ENCODE measurements around the gene FAM20B. TPM values are rescaled to one million over a fixed set of nuclear protein-coding genes. Genes with fewer than 3 reads are reported as not detected.
"Not testable (repeated sequence)": the region's sequence is repeated elsewhere in the genome, so short reads cannot be mapped to it uniquely, and the experiment has no call there.

FAM20B gene, protein sequence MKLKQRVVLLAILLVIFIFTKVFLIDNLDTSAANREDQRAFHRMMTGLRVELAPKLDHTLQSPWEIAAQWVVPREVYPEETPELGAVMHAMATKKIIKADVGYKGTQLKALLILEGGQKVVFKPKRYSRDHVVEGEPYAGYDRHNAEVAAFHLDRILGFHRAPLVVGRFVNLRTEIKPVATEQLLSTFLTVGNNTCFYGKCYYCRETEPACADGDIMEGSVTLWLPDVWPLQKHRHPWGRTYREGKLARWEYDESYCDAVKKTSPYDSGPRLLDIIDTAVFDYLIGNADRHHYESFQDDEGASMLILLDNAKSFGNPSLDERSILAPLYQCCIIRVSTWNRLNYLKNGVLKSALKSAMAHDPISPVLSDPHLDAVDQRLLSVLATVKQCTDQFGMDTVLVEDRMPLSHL
- 31.6 and 39.0 TPM in 2 replicates for total RNA-seq
- long read RNA-seq, full-length matches to known transcripts: 1 of 6 reads
- long read RNA-seq, partial matches to known transcripts: 0 of 6 reads
- long read RNA-seq, other reads (novel, unspliced or antisense): 5 of 6 reads

DNA sequence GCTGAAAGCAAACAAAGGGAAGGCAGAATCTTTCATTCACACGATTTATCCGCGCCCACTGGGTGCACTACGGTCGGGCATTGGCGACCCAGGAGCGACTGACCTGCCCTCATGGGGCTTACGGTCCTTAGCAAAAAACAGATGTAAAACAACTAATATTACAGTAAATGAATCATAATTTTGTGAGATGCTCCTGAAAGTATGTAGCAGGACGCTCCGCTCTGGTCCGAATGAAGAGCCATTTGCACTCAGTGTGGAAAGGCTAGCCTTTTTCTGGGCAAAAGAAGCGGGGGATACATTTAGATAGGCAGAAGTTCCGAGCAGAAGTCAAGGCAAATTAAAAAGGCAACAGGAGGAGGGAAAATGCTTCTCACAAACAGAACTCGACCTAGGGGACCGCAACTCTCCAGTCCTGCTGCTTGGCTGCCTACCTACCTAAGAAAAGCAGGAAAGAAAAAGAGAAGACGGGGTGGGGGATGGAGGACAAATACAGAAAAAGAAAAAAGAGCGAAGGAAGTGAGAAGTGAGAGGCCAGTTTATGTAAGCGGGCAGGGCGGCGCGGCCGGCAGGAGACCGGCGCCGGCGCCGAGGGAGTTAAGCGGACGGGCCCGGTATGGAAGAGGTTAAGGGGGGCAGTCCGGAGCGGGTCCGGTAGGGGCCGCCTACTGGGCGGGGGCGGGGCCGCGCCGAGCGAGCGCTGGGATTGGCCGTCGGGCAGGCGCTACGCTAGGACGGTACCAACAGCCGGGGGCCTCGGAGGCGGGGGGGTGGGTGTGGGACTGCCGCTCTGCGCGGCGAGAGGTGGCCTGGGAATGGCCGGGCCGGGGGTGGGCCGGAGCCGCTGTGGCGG, at the start of gene FAM20B:
Gene FAM20B, plus strand, starts transcription at position 770 of the 850 bp plus-strand sequence. CDS start 17,954 bp downstream, outside the sequence.
- Mint-ChIP-seq H3K9me3 (ENCODE audit: unreplicated experiment) (no peaks in the 10 kb centered on the region), H3K27ac (ENCODE audit: unreplicated experiment) (peak within 1 kb of the TSS; percentile 80), H3K36me3 (ENCODE audit: unreplicated experiment) (no peaks in the 10 kb centered on the region), H3K4me1 (ENCODE audit: unreplicated experiment) (peaks cover 22% of the 10 kb centered on the region), H3K27me3 (ENCODE audit: unreplicated experiment) (no peaks in the 10 kb centered on the region), H3K4me3 (ENCODE audit: unreplicated experiment) (peak within 1 kb of the TSS; percentile 89)
- TF ChIP-seq, protein P1, sequence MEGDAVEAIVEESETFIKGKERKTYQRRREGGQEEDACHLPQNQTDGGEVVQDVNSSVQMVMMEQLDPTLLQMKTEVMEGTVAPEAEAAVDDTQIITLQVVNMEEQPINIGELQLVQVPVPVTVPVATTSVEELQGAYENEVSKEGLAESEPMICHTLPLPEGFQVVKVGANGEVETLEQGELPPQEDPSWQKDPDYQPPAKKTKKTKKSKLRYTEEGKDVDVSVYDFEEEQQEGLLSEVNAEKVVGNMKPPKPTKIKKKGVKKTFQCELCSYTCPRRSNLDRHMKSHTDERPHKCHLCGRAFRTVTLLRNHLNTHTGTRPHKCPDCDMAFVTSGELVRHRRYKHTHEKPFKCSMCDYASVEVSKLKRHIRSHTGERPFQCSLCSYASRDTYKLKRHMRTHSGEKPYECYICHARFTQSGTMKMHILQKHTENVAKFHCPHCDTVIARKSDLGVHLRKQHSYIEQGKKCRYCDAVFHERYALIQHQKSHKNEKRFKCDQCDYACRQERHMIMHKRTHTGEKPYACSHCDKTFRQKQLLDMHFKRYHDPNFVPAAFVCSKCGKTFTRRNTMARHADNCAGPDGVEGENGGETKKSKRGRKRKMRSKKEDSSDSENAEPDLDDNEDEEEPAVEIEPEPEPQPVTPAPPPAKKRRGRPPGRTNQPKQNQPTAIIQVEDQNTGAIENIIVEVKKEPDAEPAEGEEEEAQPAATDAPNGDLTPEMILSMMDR (IDR thresholded peaks at IDR 0.05): no peak
- peak; percentile 97 for DNase-seq (ENCODE audit: extremely low spot score, unreplicated experiment)

DNA sequence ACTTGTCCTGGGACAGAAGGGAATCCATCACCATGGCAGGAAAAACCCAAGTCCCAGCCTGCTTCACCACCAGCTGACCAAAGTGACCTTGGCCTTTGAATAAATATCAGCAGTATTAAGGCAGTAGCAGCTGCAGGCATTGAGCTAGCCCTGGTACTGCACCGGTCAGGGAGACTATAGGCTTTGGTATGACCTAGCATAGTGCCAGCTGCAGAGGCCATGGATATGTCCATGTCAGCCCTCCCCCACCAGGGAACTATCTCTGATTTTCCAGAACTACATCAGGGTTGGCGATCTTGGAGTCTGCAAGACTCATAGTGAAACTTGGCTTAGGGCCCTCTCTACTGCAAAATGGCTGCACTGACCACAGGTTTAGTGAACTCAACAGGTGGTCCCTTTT, 49.2 kb upstream of the FAM20B start:
- H3K27ac Mint-ChIP-seq (ENCODE audit: unreplicated experiment): no peak overlapping the region
- peak; percentile 44 for DNase-seq (ENCODE audit: extremely low spot score, unreplicated experiment)
- TF ChIP-seq, protein P1 (IDR thresholded peaks at IDR 0.05): no peak
- peaks cover 16% of the 10 kb centered on the region for H3K4me1 Mint-ChIP-seq (ENCODE audit: unreplicated experiment)
- H3K36me3 Mint-ChIP-seq (ENCODE audit: unreplicated experiment): peaks cover 5% of the 10 kb centered on the region
- no peak overlapping the region for H3K4me3 Mint-ChIP-seq (ENCODE audit: unreplicated experiment)
- no peaks in the 10 kb centered on the region for H3K27me3 Mint-ChIP-seq (ENCODE audit: unreplicated experiment)
- H3K9me3 Mint-ChIP-seq (ENCODE audit: unreplicated experiment): peaks cover 34% of the 10 kb centered on the region

DNA sequence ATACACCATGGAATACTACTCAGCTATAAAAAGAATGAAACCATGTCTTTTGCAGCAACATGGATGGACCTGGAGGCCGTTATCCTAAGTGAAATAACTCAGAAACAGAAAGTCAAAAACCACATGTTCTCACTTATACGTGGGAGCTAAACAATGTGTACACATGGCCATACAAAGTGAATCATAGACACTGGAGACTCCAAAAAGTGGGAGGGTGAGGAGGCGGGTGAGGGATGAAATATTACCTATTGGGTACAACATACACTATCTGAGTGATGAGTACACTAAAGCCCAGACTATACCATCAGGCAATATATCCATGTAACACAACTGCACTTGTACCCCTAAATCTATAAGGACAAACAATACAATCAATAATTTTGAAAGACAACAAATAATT, 39.5 kb upstream of the FAM20B start:
- H3K36me3 Mint-ChIP-seq (ENCODE audit: unreplicated experiment): no peaks in the 10 kb centered on the region

DNA sequence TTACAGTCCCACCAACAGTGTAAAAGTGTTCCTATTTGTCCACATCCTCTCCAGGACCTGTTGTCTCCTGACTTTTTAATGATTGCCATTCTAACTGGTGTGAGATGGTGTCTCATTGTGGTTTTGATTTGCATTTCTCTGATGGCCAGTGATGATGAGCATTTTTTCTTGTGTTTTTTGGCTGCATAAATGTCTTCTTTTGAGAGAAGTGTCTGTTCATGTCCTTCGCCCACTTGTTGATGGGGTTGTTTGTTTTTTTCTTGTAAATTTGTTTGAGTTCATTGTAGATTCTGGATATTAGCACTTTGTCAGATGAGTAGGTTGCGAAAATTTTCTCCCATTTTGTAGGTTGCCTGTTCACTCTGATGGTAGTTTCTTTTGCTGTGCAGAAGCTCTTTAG, 37.5 kb upstream of the FAM20B start:
- not testable (repeated sequence) for H3K27ac Mint-ChIP-seq (ENCODE audit: unreplicated experiment); H3K27me3 Mint-ChIP-seq (ENCODE audit: unreplicated experiment); H3K4me1 Mint-ChIP-seq (ENCODE audit: unreplicated experiment); H3K36me3 Mint-ChIP-seq (ENCODE audit: unreplicated experiment); DNase-seq (ENCODE audit: extremely low spot score, unreplicated experiment); H3K4me3 Mint-ChIP-seq (ENCODE audit: unreplicated experiment); H3K9me3 Mint-ChIP-seq (ENCODE audit: unreplicated experiment)

More for the DNA sequence above, 39.5 kb upstream of the FAM20B start:
- H3K4me3 Mint-ChIP-seq (ENCODE audit: unreplicated experiment): no peak overlapping the region
- H3K4me1 Mint-ChIP-seq (ENCODE audit: unreplicated experiment): peaks cover 2% of the 10 kb centered on the region
- H3K27ac Mint-ChIP-seq (ENCODE audit: unreplicated experiment): no peak overlapping the region
- peaks cover 2% of the 10 kb centered on the region for H3K9me3 Mint-ChIP-seq (ENCODE audit: unreplicated experiment)
- DNase-seq (ENCODE audit: extremely low spot score, unreplicated experiment): peak; percentile 17
- H3K27me3 Mint-ChIP-seq (ENCODE audit: unreplicated experiment): no peaks in the 10 kb centered on the region
- TF ChIP-seq, protein P1 (IDR thresholded peaks at IDR 0.05): no peak

DNA sequence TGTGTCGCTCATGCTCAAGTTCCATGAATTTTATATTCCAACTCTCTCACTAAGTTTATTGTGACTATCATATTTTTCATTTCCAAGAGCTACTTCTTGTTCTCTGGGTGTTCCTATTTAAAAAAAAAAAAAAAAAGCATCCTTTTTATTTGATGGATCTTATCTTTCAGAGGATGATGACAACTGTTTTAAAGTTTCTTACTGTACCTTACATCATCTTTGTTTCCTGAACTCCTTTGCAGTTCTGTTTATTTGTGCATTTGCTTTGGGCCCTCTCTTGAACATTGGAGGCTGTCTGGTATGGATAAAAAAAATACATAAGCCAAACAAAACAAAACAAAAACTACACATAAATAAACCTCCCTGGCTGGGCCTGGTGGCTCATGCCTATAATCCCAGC, 32.1 kb upstream of the FAM20B start:
- Mint-ChIP-seq H3K4me3 (ENCODE audit: unreplicated experiment) (no peak overlapping the region), H3K4me1 (ENCODE audit: unreplicated experiment) (no peaks in the 10 kb centered on the region), H3K9me3 (ENCODE audit: unreplicated experiment) (peaks cover 16% of the 10 kb centered on the region), H3K27ac (ENCODE audit: unreplicated experiment) (no peak overlapping the region), H3K27me3 (ENCODE audit: unreplicated experiment) (peaks cover 3% of the 10 kb centered on the region), H3K36me3 (ENCODE audit: unreplicated experiment) (no peaks in the 10 kb centered on the region)
- TF ChIP-seq, protein P1 (IDR thresholded peaks at IDR 0.05): no peak
- DNase-seq (ENCODE audit: extremely low spot score, unreplicated experiment): no peak
